Keratinocyte (primary cell): ENCODE measurements around the gene TMEM63B.
"Not testable (repeated sequence)": the region's sequence is repeated elsewhere in the genome, so short reads cannot be mapped to it uniquely, and the experiment has no call there.

ENCODE experiments used
- CTCF ChIP-seq, 3 experiments: IDR thresholded peaks in 1 of 3; conservative IDR thresholded peaks in 1 of 3; optimal IDR thresholded peaks in 1 of 3; 2 replicates in 2 of 3; 3 replicates in 1 of 3; pipeline versions ENCODE3 to v1.5.1; 2011; ENCODE audit warnings: low read length in 3 of 3, mild to moderate bottlenecking in 3 of 3, moderate library complexity in 2 of 3, control low read depth in 1 of 3, inconsistent platforms in 1 of 3; ENCODE audit not compliant: insufficient read depth in 2 of 3; ENCODE audit errors: extremely low read depth in 1 of 3
- EZH2 ChIP-seq: IDR thresholded peaks from one replicate; pipeline ENCODE4 v1.6.1; 2012; ENCODE audit warnings: inconsistent platforms, mild to moderate bottlenecking, low read length, moderate library complexity

- not testable (repeated sequence) for TF ChIP-seq CTCF (optimal IDR thresholded peaks at IDR 0.05 in 1 of 3, IDR thresholded peaks at IDR 0.05 in 1 of 3, conservative IDR thresholded peaks at IDR 0.05 in 1 of 3; ENCODE audit: extremely low read depth in 1 of 3, insufficient read depth in 2 of 3, low read length in 3 of 3); EZH2
These were observed 32.1 kb upstream of the TMEM63B start for GRCh38 chr6:44095243-44095623.
